NCI-H187 (cell line): Measurements from ENCODE around the gene HEBP2.
A peak's percentile ranks its signal among the peaks of the same experiment; 100 is the strongest.
"Not testable (repeated sequence)": the region's sequence is repeated elsewhere in the genome, so short reads cannot be mapped to it uniquely, and the experiment has no call there.

Experiments
- DNase-seq, 2 experiments: peaks; one replicate each; lab custom pipeline; 2025; lab: John Stamatoyannopoulos, UW

Gene HEBP2, protein sequence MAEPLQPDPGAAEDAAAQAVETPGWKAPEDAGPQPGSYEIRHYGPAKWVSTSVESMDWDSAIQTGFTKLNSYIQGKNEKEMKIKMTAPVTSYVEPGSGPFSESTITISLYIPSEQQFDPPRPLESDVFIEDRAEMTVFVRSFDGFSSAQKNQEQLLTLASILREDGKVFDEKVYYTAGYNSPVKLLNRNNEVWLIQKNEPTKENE

DNA sequence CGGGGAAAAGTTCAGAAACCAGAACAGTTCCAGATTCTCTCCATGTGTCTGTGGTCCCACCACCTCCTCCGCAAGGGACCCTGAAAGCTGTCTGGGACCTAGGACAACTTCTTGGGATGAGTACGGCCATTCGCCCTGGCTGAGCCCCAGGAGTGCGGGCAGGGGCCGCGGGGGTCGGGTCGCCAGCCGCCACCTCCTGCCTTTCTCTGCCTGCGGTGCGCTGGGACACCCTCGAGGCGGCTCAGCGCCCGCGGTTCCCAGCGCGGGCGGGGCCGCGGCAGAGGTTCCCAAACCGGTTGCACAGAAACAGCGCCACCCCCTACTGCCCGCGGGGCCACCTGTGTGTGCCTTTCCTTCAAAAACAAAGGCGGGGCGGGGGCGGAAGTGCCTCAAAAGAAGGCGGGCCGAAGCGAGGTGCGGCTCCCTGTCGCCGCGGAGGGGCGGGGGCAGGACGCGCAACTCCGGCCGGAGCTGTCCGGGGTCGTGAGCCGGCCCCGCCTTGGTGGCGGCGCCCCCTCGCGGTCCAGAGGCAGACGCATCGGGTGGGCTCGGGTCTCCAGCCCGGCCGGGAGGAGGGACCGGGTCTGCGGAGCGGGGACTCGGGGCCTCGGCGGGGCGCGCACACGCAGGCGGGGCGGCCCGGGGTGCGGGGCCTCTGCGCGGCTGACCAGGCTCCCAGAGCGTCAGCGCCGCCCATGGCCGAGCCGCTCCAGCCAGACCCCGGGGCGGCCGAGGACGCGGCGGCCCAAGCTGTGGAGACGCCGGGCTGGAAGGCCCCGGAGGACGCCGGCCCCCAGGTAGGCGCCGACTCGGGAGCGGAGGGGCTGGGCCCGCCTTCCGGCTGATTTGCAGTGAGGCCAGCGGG lies at the start of gene HEBP2:
TSS of gene HEBP2 (plus strand) at position 423 of the 865 bp plus-strand sequence. CDS start at position 696, 273 bp downstream.
- peak; percentile 79 to 91 for DNase-seq

DNA sequence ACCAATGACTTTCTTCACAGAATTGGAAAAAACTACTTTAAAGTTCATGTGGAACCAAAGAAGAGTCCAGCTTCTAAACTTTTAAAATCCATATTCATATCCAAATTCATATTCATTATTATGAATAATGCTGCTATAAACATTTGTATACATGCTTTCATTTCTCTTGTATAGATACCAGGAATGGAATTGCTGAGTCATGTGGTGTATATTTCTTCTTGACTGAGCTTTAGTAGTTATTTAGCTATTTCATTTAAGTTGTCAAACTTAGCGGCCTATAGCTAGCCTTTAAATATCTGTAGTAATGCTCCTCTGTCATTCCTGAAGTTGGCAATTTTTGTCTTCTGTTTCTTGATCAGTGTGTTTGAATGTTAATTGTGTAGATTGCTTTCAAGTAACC lies 46.1 kb upstream of the HEBP2 start:
- DNase-seq = no peak

DNA sequence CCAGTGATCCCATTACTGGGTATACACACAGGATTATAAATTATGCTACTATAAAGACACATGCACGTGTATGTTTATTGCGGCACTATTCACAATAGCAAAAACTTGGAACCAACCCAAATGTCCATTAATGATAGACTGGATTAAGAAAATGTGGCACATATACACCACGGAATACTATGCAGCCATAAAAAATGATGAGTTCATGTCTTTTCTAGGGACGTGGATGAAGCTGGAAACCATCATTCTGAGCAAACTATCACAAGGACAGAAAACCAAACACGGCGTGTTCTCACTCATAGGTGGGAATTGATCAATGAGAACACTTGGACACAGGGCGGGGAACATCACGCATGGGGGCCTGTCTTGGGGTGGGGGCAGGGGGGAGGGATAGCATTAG lies 35.3 kb upstream of the HEBP2 start:
- DNase-seq = not testable (repeated sequence)

DNA sequence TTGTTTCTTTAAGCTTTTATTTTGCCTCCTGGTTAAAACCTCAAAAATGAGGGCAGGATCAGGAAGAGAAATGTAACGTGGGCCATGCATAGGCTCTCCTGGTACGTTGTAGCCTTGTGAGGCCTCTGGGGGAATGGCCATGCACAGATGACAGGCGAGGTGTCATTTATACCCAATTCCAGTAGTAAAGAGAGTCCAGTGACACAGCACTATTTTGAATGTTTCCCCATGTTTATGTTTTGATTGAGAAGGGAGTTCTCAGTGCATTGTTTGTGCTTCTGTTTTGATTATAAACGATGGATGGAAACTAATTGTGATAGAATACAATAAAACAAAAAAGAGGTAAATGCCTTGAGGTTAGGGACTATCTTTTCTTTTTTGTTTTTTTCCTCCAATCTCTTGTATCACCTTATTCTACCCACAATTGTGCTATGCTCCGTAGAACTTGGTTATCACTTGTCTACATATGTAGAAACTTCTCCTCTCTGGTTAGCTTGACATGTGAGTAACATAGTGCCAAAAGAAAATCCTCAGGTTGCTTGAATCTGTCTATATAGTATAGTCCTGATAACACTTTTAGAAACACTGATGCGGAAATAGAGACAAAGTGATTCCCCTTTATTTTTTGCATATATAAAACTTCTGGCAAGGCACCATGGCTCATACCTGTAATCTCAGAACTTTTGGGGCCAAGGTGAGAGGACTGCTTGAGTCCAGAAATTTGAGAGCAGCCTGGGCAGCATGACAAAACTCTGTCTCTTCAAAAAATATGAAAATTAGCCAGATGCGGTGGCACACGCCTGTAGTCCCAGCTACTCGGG lies 33.2 kb upstream of the HEBP2 start:
- DNase-seq = no peak

DNA sequence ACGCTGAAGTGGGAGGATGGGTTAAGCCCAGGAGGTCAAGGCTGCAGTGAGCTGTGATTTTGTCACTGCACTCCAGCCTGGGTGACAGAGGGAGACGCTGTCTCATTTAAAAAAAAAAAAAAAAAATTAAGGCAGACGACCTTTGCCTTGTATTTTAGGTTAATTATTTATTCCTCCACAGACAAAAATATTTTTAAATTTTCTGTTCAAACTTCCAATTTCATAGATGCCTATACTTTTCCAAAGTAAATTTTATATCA lies 32.6 kb upstream of the HEBP2 start:
- DNase-seq = no peak

DNA sequence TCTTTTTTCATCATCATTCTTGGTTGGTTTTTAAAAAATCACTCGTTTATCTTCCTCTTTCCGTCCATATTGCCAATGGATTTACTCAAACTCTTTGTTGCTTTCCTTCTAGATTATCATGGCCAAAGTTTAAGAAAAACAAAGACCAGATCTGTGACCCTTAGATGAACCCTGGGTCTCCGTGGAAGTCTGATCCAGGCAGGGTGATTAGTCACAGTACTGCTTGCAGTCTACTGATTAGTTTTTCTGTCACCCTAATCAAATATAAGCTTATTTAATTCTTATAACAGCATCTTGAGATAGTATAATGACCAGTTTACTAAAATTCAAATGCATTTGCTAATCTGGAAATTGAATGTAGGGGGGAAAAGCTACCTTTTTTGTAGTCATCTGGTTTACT lies 32.3 kb upstream of the HEBP2 start:
- DNase-seq = no peak

DNA sequence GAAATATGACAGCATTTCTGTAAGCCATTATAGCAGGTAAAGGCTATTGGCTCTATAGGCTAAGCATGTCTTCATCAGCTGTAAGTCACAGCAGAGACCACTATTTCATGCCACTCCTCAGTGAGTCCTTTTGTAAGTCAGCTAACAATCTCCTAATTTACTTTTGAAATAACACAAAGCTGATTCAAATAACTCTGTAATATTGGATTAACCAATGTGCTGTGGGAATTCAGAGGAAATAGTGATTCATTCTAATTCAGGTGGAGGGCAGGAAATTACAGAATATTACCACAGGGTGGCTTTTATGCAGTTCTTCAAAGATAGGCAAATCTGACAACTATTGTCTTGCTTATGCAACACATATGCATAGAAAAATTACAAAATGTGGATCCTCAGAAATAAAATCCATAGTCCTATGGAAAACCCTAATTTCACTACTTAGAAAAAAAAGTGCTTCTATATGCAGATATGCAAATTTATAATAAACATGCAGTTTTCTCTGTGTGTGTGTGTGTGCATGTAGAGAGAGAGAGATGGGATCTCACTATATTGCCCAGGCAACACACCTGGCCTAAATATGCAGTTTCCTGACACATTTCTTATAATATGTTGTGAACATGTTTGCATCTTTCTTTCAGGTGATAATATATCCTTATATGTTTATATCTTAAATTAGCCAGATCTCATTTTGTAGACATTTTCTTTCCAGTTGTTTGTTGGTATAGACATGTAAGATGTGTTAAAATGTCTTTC lies 31.1 kb upstream of the HEBP2 start:
- no peak for DNase-seq

DNA sequence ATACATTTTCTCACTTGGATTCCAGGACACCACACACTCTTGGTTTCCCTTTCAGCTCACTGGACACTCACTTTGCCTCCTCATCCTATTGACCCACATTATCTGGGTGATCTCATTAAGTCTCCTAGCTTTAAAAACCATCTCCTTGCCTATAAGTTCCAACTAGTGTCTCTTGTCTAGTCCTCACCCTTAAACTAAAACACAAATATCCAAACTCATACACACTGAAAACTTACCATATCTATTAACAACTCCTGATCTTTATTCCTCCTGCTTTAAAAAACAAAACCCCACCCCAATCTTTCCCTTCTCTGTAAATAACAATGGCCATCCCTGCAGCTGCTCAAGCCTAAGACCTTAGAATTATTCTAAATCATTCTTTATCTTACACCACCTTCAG lies 29.8 kb upstream of the HEBP2 start:
- DNase-seq = no peak

DNA sequence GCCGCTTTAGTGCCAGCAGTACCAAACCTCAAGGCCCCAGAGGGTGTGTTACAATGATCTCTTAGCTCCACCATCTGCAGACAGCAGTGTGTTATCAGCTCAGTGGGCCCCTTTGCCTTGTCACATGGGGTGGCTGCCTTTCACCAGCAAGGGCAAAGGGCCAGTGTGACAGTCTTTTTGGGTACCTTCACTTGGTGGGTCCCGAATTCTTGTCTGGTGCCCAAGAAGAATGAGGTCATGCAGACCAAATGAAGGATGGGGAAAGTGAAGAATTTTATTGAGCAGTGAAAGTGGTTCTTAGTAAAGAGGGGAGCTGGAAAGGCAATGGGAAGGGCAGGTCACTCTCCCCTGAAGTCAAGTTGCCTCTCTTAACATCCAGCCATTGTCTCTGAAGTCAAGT lies 29.2 kb upstream of the HEBP2 start:
- DNase-seq = no peak

DNA sequence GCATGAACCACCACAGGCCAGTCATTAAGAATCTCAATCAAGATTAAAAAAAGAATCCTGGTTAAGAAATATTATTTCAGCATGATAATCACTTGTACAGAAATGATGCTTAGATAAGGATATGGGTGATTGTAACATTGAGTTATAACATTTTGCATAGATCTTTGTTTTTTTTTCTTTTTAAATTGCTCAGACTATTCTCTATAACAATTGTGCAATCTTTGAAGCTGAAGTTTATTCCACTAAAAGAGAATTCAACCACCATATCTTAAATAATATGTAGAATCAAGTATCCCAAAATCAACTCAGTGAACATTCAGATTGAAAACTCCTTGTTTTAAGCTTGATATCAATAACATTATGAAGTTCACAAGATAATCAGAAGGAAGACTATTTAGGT lies 27.0 kb upstream of the HEBP2 start:
- DNase-seq = no peak

DNA sequence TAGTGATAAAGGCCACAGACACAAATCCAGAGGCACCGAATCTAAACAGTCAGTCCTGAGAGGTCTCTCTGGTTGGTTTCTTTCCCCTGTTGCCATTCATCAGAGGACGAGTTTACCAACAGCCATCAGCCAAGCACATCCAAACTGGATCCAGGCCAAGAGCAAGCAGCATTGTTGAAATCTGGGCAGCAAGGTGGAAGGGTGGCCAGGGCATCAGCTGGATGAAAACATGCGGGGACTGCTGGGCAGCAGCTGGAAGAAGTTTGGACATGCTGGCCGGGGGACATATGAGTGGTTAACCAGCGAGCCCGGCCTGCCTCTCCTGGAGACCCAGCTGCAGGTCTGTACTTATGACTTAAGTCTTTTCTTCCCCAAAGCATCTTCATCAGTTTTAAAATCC lies 26.2 kb upstream of the HEBP2 start, which contains the start of gene SMIM28:
TSS of gene SMIM28 (plus strand) at position 62 of the 400 bp plus-strand sequence. CDS start at position 230, 168 bp downstream.
- no peak for DNase-seq

DNA sequence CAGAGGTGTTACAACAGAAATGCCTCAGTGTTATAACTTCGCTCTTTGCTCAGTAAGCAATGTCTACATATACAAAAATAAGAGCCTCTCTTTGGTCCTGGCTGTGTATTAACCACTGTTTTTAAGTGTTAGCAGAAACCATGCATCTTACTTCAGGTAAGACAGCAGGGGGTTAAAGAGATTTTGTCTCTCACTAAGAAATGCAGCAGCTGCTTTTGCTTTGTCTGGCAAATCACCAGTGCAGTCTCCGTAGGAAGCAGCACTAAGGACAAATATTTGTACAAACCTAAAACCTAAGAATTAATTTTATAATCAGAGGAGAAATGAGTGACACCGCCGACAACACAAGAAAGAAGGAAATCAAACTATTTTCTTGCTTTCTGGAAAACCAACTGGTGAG lies 25.6 kb upstream of the HEBP2 start:
- no peak for DNase-seq

DNA sequence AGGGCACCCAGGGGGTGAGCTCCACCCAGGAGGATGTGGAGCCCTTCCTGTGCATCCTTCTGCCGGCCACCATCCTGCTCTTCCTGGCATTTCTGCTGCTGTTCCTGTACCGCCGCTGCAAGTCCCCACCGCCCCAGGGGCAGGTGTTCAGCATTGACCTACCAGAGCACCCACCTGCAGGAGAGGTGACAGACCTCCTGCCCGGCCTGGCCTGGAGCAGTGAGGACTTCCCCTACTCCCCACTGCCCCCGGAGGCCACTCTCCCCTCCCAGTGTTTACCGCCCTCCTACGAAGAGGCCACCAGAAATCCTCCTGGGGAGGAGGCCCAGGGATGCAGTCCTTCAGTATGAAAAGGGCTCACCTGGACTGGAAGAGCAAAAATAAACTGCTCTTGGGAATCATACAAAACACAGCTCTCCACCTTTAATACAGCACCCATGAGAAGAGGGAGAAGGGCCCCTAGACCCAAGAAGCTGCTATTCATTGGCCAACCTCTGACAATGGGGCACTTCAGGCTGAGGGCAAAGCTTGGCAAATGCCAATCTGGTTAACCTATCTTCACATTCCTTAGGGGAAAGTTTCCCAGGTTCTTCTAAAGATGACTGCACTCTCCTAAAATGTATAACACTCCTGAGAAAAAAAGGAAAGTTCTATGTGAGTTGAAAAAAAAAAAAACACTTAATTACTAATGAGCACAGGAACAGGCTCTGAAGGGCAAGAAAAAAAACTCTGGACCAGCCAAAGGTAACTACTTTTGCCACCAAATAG lies 21.3 kb upstream of the HEBP2 start:
- no peak for DNase-seq

DNA sequence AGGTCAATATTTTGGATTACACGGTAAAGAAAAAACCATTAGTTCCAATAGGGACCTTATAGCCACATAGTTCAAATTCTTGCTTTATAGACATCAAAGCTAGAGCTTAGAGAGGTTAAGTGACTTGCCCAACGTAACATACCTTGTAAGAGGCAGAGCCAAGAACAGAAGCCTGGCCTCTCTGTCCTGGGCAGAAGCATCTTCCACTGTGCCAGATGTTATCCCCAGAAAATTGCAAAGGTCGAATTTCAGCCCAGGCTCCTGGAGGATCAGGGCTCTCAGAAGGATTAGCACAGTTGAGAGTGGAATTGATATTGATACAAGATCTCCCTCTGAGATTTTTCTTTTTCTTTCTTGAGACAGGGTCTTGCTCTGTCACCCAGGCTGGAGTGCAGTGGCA lies 20.2 kb upstream of the HEBP2 start:
- no peak for DNase-seq

DNA sequence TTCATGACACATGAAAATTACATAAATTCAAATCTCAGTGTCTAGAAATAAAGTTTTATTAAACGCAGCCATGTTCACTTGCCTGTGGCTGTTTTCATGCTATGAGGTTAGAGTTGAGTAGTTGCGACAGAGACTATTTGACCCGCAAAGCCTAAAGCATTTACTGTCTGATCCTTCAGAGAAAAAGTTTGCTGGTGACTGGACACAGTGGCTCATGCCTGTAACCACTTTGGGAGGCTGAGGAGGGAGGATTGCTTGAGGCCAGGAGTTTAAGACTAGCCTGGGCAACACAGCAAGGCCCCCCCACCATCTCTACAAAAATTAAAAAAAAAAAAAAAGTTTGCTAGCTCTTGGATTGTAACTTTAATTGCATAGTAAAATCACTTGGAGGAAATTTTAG lies 17.1 kb upstream of the HEBP2 start:
- no peak for DNase-seq

DNA sequence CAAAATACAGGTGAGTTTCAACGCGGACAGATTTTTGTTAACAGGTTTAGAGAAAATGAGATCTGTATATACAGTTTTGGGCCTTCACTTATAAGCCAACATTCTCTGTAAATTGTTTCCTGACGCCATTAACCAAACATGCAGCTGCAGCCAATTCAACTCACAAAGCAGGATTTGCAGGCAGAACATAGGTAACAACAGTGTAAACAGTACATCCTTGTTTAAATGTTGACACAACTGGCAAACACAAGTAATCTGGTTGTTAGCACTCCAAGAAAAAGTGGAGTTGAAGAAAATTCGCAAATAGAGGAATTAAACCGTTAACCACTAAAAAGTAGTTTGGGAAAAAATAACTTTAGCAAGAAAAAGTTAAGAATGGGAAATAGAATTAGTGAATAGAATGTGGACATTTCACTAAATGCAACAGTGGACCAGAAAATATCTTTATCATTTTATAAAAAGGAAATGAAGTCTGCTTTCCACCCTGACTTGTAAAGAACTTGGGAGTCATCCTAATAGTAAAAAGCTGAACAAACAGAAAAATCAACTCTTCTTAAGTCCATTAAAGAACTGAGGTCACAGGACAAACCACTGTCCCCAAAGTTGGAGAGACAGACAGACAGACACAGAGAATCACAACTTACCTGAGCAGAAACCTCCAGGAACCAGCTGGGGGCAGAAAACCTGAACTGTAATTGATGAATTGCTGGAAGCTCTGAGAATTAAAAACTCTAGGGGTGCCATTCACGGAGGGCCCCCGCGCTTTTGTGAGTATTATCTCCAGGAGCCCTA lies 16.2 kb upstream of the HEBP2 start:
- no peak for DNase-seq

DNA sequence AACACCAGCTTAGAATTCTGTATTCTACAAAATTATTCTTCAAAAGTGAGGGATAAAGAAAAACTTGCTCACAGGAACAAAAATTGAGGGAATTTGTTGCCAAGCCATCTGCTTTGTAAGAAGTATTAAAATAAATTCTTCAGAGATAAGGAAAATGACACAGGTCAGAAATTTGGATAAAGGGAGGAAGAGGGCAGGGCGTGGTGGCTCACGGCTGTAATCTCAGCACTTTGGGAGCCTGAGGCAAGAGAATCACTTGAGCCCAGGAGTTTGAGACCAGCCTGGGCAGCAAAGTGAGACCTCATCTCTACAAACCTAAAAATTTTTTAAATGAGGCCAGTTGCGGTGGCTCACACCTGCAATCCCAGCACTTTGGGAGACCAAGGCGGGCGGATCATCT lies 14.5 kb upstream of the HEBP2 start:
- no peak for DNase-seq

DNA sequence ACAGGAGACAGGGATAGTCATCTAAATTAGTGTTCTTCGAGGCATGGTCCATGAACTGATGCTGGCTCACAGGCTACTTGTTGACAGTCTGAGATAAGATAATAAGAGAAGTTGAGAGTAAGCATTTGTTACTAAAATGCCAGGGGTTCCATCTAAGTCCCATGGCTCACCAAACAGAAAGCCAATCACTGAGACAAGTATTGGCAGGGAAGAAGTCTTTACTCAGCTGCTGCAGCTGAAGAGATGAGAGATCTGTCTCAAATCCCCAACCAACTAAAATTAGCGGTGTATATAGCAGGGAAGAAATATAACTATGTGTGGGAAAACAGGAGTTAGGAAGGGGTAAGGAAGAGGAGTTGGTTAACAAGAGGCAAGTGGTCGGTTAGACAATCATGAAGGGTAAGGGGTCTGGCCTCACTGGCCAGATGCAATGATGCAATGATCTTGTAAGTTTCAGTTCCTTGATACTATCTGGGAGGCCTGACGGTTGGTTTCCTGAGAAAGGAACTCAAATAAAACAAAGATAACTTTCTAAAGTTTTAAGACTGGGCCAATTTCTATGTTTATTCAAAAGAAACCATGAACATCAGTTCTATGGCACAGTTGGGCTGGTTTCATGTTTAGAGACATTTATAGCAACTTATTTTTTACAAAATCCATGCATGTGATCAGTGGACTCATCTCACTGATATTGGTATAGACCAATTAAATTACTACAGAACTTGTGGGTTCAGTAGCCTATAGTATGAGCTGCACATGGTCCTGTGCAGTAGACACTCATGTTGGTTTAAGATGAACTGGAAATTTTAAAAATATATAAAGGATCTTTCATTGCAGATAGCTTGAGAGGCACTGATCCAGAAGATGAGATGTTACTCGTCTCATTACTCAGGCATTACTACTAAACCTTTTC lies 9.9 kb upstream of the HEBP2 start:
- no peak for DNase-seq

DNA sequence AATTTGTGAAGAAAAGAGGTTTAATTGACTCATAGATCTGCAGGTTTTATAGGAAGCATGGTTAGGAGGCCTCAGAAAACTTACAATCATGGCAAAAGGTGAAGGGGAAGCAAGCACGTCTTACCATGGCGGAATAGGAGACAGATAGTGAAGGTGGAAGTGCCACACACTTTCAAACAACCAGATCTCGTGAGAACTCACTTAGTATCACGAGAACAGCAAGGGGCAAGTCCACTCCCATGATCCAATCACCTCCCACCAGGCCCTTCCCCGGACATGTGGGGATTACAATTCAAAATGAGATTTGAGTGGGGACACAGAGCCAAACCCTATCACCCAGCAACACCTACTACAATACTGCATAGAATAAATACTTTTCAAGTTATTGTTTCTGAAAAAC lies 7.3 kb upstream of the HEBP2 start:
- DNase-seq = no peak
